OCI-M2 (cell line): ENCODE results near the gene TXNRD2.
"Not testable (repeated sequence)": the region's sequence is repeated elsewhere in the genome, so short reads cannot be mapped to it uniquely, and the experiment has no call there.

Source experiments
- DNase-seq: peaks from one replicate; lab custom pipeline; 2025; ENCODE audit not compliant: unreplicated experiment; lab: John Stamatoyannopoulos, UW

TXNRD2 gene

GRCh38 chr22:19948057-19948760 lies 6.6 kb upstream of the TXNRD2 start:
- DNase-seq: no peak

GRCh38 chr22:19943082-19944026 lies 1.7 kb upstream of the TXNRD2 start:
- no peak for DNase-seq

- DNase-seq: no peak
Observed at GRCh38 chr22:19942157-19943081, 801 bp upstream of the TXNRD2 start.

GRCh38 chr22:19940536-19941364 lies 868 bp downstream of the TXNRD2 start:
- no peak for DNase-seq

- DNase-seq: no peak
Observed at GRCh38 chr22:19937616-19938473, 3.8 kb downstream of the TXNRD2 start.

GRCh38 chr22:19936513-19936912 lies 5.1 kb downstream of the TXNRD2 start:
- no peak for DNase-seq

GRCh38 chr22:19935123-19935718 lies 6.4 kb downstream of the TXNRD2 start:
- DNase-seq: not testable (repeated sequence)

- no peak for DNase-seq
Observed at GRCh38 chr22:19933341-19934241, 8.0 kb downstream of the TXNRD2 start.

GRCh38 chr22:19932367-19933206 lies 9.0 kb downstream of the TXNRD2 start:
- no peak for DNase-seq

- DNase-seq: no peak
Observed at GRCh38 chr22:19931514-19931913, 10.1 kb downstream of the TXNRD2 start.

GRCh38 chr22:19930551-19931486 lies 10.8 kb downstream of the TXNRD2 start:
- no peak for DNase-seq

GRCh38 chr22:19929586-19930550 lies 11.8 kb downstream of the TXNRD2 start:
- DNase-seq: no peak

- no peak for DNase-seq
Observed at GRCh38 chr22:19928207-19928606, 13.4 kb downstream of the TXNRD2 start.

- DNase-seq: no peak
Observed at GRCh38 chr22:19927696-19928095, 13.9 kb downstream of the TXNRD2 start.

GRCh38 chr22:19926028-19926427 lies 15.6 kb downstream of the TXNRD2 start:
- not testable (repeated sequence) for DNase-seq
